ENCODE data around the gene DENND1B.

DNA sequence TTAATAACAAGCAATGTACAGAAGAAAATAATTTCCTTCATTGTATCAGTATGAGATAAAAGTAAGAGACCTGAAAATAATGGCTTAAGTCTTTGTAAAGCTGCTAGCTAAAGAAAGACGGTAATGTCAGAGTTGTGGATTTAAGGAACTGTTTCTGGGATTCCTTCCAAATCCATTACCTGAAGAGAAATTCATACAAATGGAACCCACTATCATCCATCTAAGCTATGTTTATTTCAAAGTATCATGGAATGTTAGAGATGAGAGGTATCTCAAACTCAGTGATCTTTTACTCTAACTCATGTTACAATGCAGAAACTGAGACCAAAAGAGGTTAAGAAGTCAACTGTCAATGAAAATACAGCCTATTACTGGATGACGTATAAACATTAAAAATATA, 197.7 kb downstream of the DENND1B start:
- TF ChIP-seq POLR2A (IDR thresholded peaks at IDR 0.05; ENCODE audit: low read depth, low read length) = no peak
- TF ChIP-seq POLR2AphosphoS5 (IDR thresholded peaks at IDR 0.05; ENCODE audit: low read depth, low read length) = no peak
- TF ChIP-seq TAF1 (IDR thresholded peaks at IDR 0.05; ENCODE audit: low read depth, low read length) = no peak
- TF ChIP-seq SPI1 (IDR thresholded peaks at IDR 0.05; ENCODE audit: low read depth, low read length) = no peak

All from GM12891 (cell line).